IMR-90 (cell line): ENCODE measurements around the gene DIAPH1. TPM values are rescaled to one million over a fixed set of nuclear protein-coding genes. Genes with fewer than 3 reads are reported as not detected.

ENCODE experiments used
- ATAC-seq: fragments of 200-7000 bp; cut with Tn5 transposase; 2 replicates; pipeline ENCODE4 v1.9.1; 2020; ENCODE audit warnings: low read depth, mild to moderate bottlenecking, moderate library complexity
- BruUV-seq: library from RNA; stranded (reverse); fragments of 400-500 nt; replicated peaks from 2 replicates; lab custom pipeline; 2021; lab: Mats Ljungman, UMichigan
- CTCF ChIA-PET: fragments of 300-600 bp; formaldehyde crosslinking; extraction: SDS; loops from one replicate; lab custom pipeline; 2021; ENCODE audit warnings: antibody characterized with exemption; lab: Yijun Ruan, JAX
- POLR2A ChIA-PET: fragments of 300-600 bp; sonication (Branson Sonifier 250); formaldehyde crosslinking; loops from one replicate; lab custom pipeline; 2022; ENCODE audit warnings: antibody characterized with exemption; ENCODE audit not compliant: unreplicated experiment; lab: Charles Lee
- DNase-seq: peaks from one replicate; pipeline ENCODE4 v3.0.0; 2013
- H2AFZ ChIP-seq: replicated peaks from 2 replicates; pipeline ENCODE3; 2013; ENCODE audit warnings: low read length, mild to moderate bottlenecking; ENCODE audit not compliant: poor library complexity
- H2AK5ac ChIP-seq: 2 replicates; pipeline ENCODE4 v1.6.1; 2013; ENCODE audit warnings: low read depth, low read length, inconsistent platforms
- H2AK9ac ChIP-seq: replicated peaks from 2 replicates; pipeline ENCODE3; 2013; ENCODE audit warnings: mild to moderate bottlenecking, low read depth, low read length, moderate library complexity; ENCODE audit not compliant: poor library complexity
- H2BK120ac ChIP-seq: 2 replicates; pipeline ENCODE4 v1.6.1; 2013; ENCODE audit warnings: low read depth, low read length, inconsistent platforms
- H2BK15ac ChIP-seq: 3 replicates; pipeline ENCODE4 v1.6.1; 2013; ENCODE audit warnings: low read depth, low read length, inconsistent platforms
- H2BK20ac ChIP-seq: 2 replicates; pipeline ENCODE4 v1.6.1; 2013; ENCODE audit warnings: low read depth, mild to moderate bottlenecking, inconsistent platforms, low read length, moderate library complexity
- H2BK5ac ChIP-seq: 2 replicates; pipeline ENCODE4 v1.6.1; 2013; ENCODE audit warnings: mild to moderate bottlenecking, low read depth, low read length, inconsistent platforms; ENCODE audit not compliant: poor library complexity, severe bottlenecking
- H3K14ac ChIP-seq: replicated peaks from 2 replicates; pipeline ENCODE4 v1.6.1; 2013; ENCODE audit warnings: low read depth, low read length, inconsistent platforms
- H3K18ac ChIP-seq: 2 replicates; pipeline ENCODE4 v1.6.1; 2013; ENCODE audit warnings: low read depth, low read length, control low read depth
- H3K23ac ChIP-seq: 2 replicates; pipeline ENCODE4 v1.6.1; 2013; ENCODE audit warnings: low read depth, low read length, inconsistent platforms
- H3K27ac ChIP-seq: 2 replicates; pipeline ENCODE4 v1.5.1; 2013; ENCODE audit warnings: mild to moderate bottlenecking, control low read depth, low read length; ENCODE audit not compliant: insufficient read depth
- H3K27me3 ChIP-seq: 2 replicates; pipeline ENCODE4 v1.6.1; 2013; ENCODE audit warnings: low read length; ENCODE audit not compliant: control insufficient read depth, insufficient read depth
- H3K36me3 ChIP-seq: 2 replicates; pipeline ENCODE4 v1.6.1; 2013; ENCODE audit warnings: low read length, mixed read lengths; ENCODE audit not compliant: control insufficient read depth, insufficient read depth
- H3K4ac ChIP-seq: 2 replicates; pipeline ENCODE4 v1.6.1; 2013; ENCODE audit warnings: low read depth, low read length, inconsistent platforms
- H3K4me1 ChIP-seq: 2 replicates; pipeline ENCODE4 v1.6.1; 2013; ENCODE audit warnings: low read length, mixed read lengths; ENCODE audit not compliant: control insufficient read depth, insufficient read depth
- H3K4me2 ChIP-seq: 2 replicates; pipeline ENCODE4 v1.6.1; 2013; ENCODE audit warnings: low read depth, mild to moderate bottlenecking, control low read depth, low read length, moderate library complexity
- H3K4me3 ChIP-seq: 2 replicates; pipeline ENCODE4 v1.5.1; 2013; ENCODE audit warnings: low read depth, mild to moderate bottlenecking, control low read depth, low read length, moderate library complexity; ENCODE audit not compliant: insufficient read depth
- H3K56ac ChIP-seq: 2 replicates; pipeline ENCODE4 v1.6.1; 2013; ENCODE audit warnings: low read length, inconsistent platforms; ENCODE audit not compliant: insufficient read depth; ENCODE audit errors: extremely low read depth
- H3K79me1 ChIP-seq, 2 experiments: 2 replicates each; pipeline ENCODE4 v1.6.1; 2013; ENCODE audit warnings: low read length in 2 of 2, inconsistent platforms in 1 of 2, low read depth in 1 of 2
- H3K9ac ChIP-seq: 2 replicates; pipeline ENCODE4 v1.6.1; 2013; ENCODE audit warnings: low read depth, low read length, control low read depth
- H3K9me1 ChIP-seq: 2 replicates; pipeline ENCODE4 v1.6.1; 2013; ENCODE audit warnings: low read length, inconsistent platforms; ENCODE audit not compliant: insufficient read depth
- H3K9me3 ChIP-seq: 2 replicates; pipeline ENCODE4 v1.6.1; 2013; ENCODE audit warnings: low read length; ENCODE audit not compliant: control insufficient read depth, insufficient read depth
- H4K20me1 ChIP-seq: 2 replicates; pipeline ENCODE4 v1.6.1; 2013; ENCODE audit warnings: low read length, inconsistent platforms; ENCODE audit not compliant: insufficient read depth
- H4K5ac ChIP-seq: 2 replicates; pipeline ENCODE4 v1.6.1; 2013; ENCODE audit warnings: mild to moderate bottlenecking, low read depth, low read length, control low read depth
- H4K8ac ChIP-seq, 2 experiments: 2 replicates each; pipeline ENCODE4 v1.6.1; 2013; ENCODE audit warnings: low read depth in 2 of 2, low read length in 2 of 2, control low read depth in 1 of 2, inconsistent platforms in 1 of 2
- H4K91ac ChIP-seq: 2 replicates; pipeline ENCODE4 v1.6.1; 2013; ENCODE audit warnings: low read depth, low read length, inconsistent platforms; ENCODE audit not compliant: insufficient read depth
- BHLHE40 ChIP-seq: fragments of 150-350 bp; IDR thresholded peaks from 2 replicates; pipeline ENCODE4 v1.6.1; 2016; ENCODE audit warnings: mild to moderate bottlenecking, low read depth, low read length
- CEBPB ChIP-seq: IDR thresholded peaks from 2 replicates; pipeline ENCODE4 v1.6.1; 2012; ENCODE audit warnings: low read depth, low read length, improper control_type of control experiment
- ELK1 ChIP-seq: fragments of 150-350 bp; IDR thresholded peaks from 2 replicates; pipeline ENCODE4 v1.6.1; 2016; ENCODE audit warnings: low read depth, mild to moderate bottlenecking, low read length, moderate library complexity, borderline replicate concordance
- FOS ChIP-seq: fragments of 150-350 bp; IDR thresholded peaks from 2 replicates; pipeline ENCODE4 v1.6.1; 2016; ENCODE audit warnings: low read depth, low read length
- MAFK ChIP-seq: IDR thresholded peaks from 2 replicates; pipeline ENCODE4 v1.6.1; 2012; ENCODE audit warnings: low read depth, low read length, improper control_type of control experiment
- MAZ ChIP-seq: IDR thresholded peaks from 2 replicates; pipeline ENCODE4 v1.6.1; 2012; ENCODE audit warnings: low read depth, mild to moderate bottlenecking, low read length, improper control_type of control experiment, moderate library complexity, borderline replicate concordance
- MXI1 ChIP-seq: IDR thresholded peaks from 2 replicates; pipeline ENCODE4 v1.6.1; 2012; ENCODE audit warnings: low read depth, mild to moderate bottlenecking, low read length, moderate library complexity, borderline replicate concordance
- NFE2L2 ChIP-seq: fragments of 150-350 bp; IDR thresholded peaks from 2 replicates; pipeline ENCODE4 v1.6.1; 2016; ENCODE audit warnings: low read depth, mild to moderate bottlenecking, low read length
- RAD21 ChIP-seq: IDR thresholded peaks from 2 replicates; pipeline ENCODE4 v1.6.1; 2012; ENCODE audit warnings: low read length, improper control_type of control experiment
- RCOR1 ChIP-seq: IDR thresholded peaks from 2 replicates; pipeline ENCODE4 v1.6.1; 2012; ENCODE audit warnings: mild to moderate bottlenecking, low read length, improper control_type of control experiment; ENCODE audit not compliant: insufficient replicate concordance
- RFX5 ChIP-seq: IDR thresholded peaks from 2 replicates; pipeline ENCODE4 v1.8.0; 2012; ENCODE audit warnings: low read depth, mild to moderate bottlenecking, low read length, moderate library complexity
- SMC3 ChIP-seq: fragments of 150-350 bp; IDR thresholded peaks from 2 replicates; pipeline ENCODE4 v1.6.1; 2016; ENCODE audit warnings: low read depth, mild to moderate bottlenecking, antibody characterized with exemption, low read length, moderate library complexity
- WGBS, 2 experiments: methylation state at CpG; one replicate each; pipeline versions ENCODE4 v1.1.5 to v1.1.7; 2013; ENCODE audit warnings: missing lambda C conversion rate in 2 of 2; ENCODE audit not compliant: insufficient read length in 1 of 2; ENCODE audit errors: extremely low coverage in 2 of 2; 5-methylcytosine and 5-hydroxymethylcytosine counted together
- dilution Hi-C: fragments of 300-500 bp; cut with HindIII; formaldehyde crosslinking; loops from one replicate; pipeline ENCODE4 v1.14.3; 2018; ENCODE audit warnings: low sequenced_read_pairs; ENCODE audit not compliant: unreplicated experiment
- in situ Hi-C: fragments of 300-500 bp; cut with MboI; formaldehyde crosslinking; loops from 3 replicates; pipeline ENCODE4 v1.14.3; 2019; ENCODE audit warnings: low sequenced_read_pairs, inconsistent platforms, mixed read lengths
- intact Hi-C: fragments of 100-400 bp; cut with micrococcal nuclease; formaldehyde crosslinking; loops from 2 replicates; pipeline ENCODE4 v1.10.0; 2022
- polyA plus RNA-seq, 3 experiments: library from polyadenylated mRNA; depleted of rRNA; stranded (reverse); fragments of >200 nt; gene quantifications; 2 replicates each; pipeline ENCODE4 v1.2.3, GENCODE V29; 2012; ENCODE audit warnings: low replicate concordance in 1 of 3
- total RNA-seq: library from RNA; depleted of rRNA; stranded (reverse); fragments of >200 nt; gene quantifications from 2 replicates; pipeline ENCODE4 v1.2.3, GENCODE V29; 2012
- TF ChIP-seq, protein P1 (sequence below): fragments of 150-350 bp; IDR thresholded peaks from 2 replicates; pipeline ENCODE4 v1.6.1; 2017; ENCODE audit warnings: mild to moderate bottlenecking, antibody characterized with exemption, low read length, low read depth
- TF ChIP-seq, protein P2 (sequence below): conservative IDR thresholded peaks from 2 replicates; pipeline ENCODE4 v1.5.1; 2012; ENCODE audit warnings: mild to moderate bottlenecking, low read depth, low read length, improper control_type of control experiment

DIAPH1 gene
- total and polyA plus RNA-seq, 2 of the 4 experiments (the other 2 are of a cell fraction) = 12.0 to 37.4 TPM

DNA sequence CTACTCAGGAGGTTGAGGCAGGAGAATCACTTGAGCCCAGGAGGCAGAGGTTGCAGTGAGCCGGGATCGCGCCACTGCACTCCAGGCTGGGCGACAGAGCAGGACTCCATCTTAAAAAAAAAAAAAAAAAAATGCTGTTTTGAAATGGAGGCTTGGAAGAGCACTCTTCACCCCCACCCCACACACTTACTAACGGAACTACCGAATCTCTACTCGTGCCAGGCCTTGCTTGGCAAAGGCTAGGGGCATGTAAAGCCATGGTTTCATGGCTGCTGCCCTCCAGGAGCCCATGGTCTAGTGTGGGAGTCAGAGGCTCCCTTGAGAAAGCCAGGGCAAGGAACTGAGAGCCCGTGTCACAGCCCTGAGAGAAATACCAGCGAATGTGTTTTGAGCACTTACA lies 108.6 kb downstream of the DIAPH1 start:
- in situ Hi-C loops = no loop called here

More for the DNA sequence above, 108.6 kb downstream of the DIAPH1 start:
- Histone ChIP-seq H4K8ac (peak overlapping the region in 1 of 2 experiments; percentile 91; a peak in 2 of 4 replicates), H2AK5ac (peak overlapping the region; percentile 69), H3K4me2 (no peak overlapping the region), H3K56ac (no peak overlapping the region), H3K9me3 (no peaks in the 10 kb centered on the region), H2BK120ac (0 out of 2 replicates have a peak overlapping the region, but pooled peaks have one; percentile 98), H2AK9ac (no peak overlapping the region), H4K5ac (no peak overlapping the region), H4K20me1 (peaks cover 16% of the 10 kb centered on the region), H3K23ac (no peak overlapping the region), H3K4me3 (no peak overlapping the region), H2BK15ac (peak overlapping the region; percentile 77; the same call in 1 of the 3 replicates), H3K18ac (no peak overlapping the region), H2BK20ac (no peak overlapping the region), H3K14ac (peak overlapping the region; percentile 95; the same call in 1 of the 2 replicates), H2AFZ (no peak overlapping the region), H3K9ac (no peak overlapping the region), H3K79me1 (peaks cover 6 to 46% of the 10 kb centered on the region in 2 experiments), H3K36me3 (peaks cover 32% of the 10 kb centered on the region), H4K91ac (no peak overlapping the region), H3K27me3 (no peaks in the 10 kb centered on the region), H2BK5ac (no peak overlapping the region), H3K4me1 (peaks cover 48% of the 10 kb centered on the region), H3K4ac (no peak overlapping the region), H3K9me1 (peaks cover 24% of the 10 kb centered on the region), H3K27ac (peak overlapping the region; percentile 21; the same call in 1 of the 2 replicates)
- DNase-seq (no peak), ATAC-seq (no peak)
- ChIA-PET POLR2A (no interaction called here), CTCF (interaction anchor here (0.8 to 1.4 kb wide), 2 partner anchors 14 to 32 kb away, joined by 3 to 5 read pairs; no protein-coding TSS in a partner anchor)
- BruUV-seq = no TSS peak
- dilution Hi-C loops (no loop called here), intact Hi-C loops (no loop called here)
- no CpG with 5 or more reads among the region's 9 CpGs for WGBS, 2 experiments
- TF ChIP-seq BHLHE40 = no peak
- no peak for TF ChIP-seq RCOR1
- TF ChIP-seq ELK1 = no peak
- TF ChIP-seq MAZ = no peak
- no peak for TF ChIP-seq MXI1
- TF ChIP-seq RAD21 = no peak
- no peak for TF ChIP-seq RFX5
- no peak for TF ChIP-seq CEBPB
- no peak for TF ChIP-seq SMC3
- TF ChIP-seq, protein P1, sequence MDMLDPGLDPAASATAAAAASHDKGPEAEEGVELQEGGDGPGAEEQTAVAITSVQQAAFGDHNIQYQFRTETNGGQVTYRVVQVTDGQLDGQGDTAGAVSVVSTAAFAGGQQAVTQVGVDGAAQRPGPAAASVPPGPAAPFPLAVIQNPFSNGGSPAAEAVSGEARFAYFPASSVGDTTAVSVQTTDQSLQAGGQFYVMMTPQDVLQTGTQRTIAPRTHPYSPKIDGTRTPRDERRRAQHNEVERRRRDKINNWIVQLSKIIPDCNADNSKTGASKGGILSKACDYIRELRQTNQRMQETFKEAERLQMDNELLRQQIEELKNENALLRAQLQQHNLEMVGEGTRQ = no peak
- TF ChIP-seq, protein P2, sequence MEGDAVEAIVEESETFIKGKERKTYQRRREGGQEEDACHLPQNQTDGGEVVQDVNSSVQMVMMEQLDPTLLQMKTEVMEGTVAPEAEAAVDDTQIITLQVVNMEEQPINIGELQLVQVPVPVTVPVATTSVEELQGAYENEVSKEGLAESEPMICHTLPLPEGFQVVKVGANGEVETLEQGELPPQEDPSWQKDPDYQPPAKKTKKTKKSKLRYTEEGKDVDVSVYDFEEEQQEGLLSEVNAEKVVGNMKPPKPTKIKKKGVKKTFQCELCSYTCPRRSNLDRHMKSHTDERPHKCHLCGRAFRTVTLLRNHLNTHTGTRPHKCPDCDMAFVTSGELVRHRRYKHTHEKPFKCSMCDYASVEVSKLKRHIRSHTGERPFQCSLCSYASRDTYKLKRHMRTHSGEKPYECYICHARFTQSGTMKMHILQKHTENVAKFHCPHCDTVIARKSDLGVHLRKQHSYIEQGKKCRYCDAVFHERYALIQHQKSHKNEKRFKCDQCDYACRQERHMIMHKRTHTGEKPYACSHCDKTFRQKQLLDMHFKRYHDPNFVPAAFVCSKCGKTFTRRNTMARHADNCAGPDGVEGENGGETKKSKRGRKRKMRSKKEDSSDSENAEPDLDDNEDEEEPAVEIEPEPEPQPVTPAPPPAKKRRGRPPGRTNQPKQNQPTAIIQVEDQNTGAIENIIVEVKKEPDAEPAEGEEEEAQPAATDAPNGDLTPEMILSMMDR = no peak
- no peak for TF ChIP-seq FOS
- TF ChIP-seq MAFK = no peak
- TF ChIP-seq NFE2L2 = no peak
